Measurements from ENCODE around the gene RELL1. TPM values are rescaled to one million over a fixed set of nuclear protein-coding genes. Genes with fewer than 3 reads are reported as not detected.

The RELL1 gene
- total RNA-seq, 6 experiments from 2014 or later, result 20.4 to 31.3 (median 28.9) TPM

GRCh38 chr4:37628977-37629609 is 57.1 kb downstream of the RELL1 start:
- DNase-seq, result peak; percentile 80
- TF ChIP-seq, protein P1, sequence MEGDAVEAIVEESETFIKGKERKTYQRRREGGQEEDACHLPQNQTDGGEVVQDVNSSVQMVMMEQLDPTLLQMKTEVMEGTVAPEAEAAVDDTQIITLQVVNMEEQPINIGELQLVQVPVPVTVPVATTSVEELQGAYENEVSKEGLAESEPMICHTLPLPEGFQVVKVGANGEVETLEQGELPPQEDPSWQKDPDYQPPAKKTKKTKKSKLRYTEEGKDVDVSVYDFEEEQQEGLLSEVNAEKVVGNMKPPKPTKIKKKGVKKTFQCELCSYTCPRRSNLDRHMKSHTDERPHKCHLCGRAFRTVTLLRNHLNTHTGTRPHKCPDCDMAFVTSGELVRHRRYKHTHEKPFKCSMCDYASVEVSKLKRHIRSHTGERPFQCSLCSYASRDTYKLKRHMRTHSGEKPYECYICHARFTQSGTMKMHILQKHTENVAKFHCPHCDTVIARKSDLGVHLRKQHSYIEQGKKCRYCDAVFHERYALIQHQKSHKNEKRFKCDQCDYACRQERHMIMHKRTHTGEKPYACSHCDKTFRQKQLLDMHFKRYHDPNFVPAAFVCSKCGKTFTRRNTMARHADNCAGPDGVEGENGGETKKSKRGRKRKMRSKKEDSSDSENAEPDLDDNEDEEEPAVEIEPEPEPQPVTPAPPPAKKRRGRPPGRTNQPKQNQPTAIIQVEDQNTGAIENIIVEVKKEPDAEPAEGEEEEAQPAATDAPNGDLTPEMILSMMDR (IDR thresholded peaks at IDR 0.05), result no peak
- no peaks in the 10 kb centered on the region for H3K9me3 Mint-ChIP-seq
- H3K27me3 Mint-ChIP-seq (ENCODE audit: insufficient read depth), result no peaks in the 10 kb centered on the region
- peaks cover 32% of the 10 kb centered on the region for H3K4me1 Mint-ChIP-seq (ENCODE audit: low read depth)
- peaks cover 17% of the 10 kb centered on the region for H3K36me3 Mint-ChIP-seq (ENCODE audit: low read depth)
- peak overlapping the region; percentile 64 for H3K27ac Mint-ChIP-seq
- no peak overlapping the region for H3K4me3 Mint-ChIP-seq

GRCh38 chr4:37627263-37627662 is 58.9 kb downstream of the RELL1 start:
- H3K9me3 Mint-ChIP-seq, result no peaks in the 10 kb centered on the region
- no peak for DNase-seq
- H3K4me1 Mint-ChIP-seq (ENCODE audit: low read depth), result peaks cover 25% of the 10 kb centered on the region
- no peak overlapping the region for H3K4me3 Mint-ChIP-seq
- TF ChIP-seq, protein P1 (IDR thresholded peaks at IDR 0.05), result no peak
- H3K36me3 Mint-ChIP-seq (ENCODE audit: low read depth), result peaks cover 11% of the 10 kb centered on the region
- no peaks in the 10 kb centered on the region for H3K27me3 Mint-ChIP-seq (ENCODE audit: insufficient read depth)
- H3K27ac Mint-ChIP-seq, result no peak overlapping the region

DNA sequence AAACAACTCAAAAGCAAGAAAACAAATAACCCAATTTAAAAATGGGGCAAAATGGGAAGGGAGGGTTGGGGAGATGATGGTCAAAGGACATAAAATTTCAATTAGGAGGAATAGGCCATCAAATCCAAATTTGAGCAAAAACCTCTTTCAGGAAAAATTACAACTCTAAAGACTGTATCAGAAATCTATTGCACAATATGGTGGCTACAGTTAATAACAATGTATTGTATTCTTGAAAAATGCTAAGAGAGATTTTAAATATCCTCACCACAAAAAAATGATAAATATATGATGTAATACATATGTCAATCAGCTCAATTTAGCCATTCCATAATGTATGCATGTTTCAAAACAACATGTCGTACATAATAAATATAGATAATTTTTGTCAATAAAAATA is 60.7 kb downstream of the RELL1 start:
- peaks cover 5% of the 10 kb centered on the region; the same call in 1 of the 2 replicates for H3K36me3 Mint-ChIP-seq (ENCODE audit: low read depth)
- H3K4me3 Mint-ChIP-seq, result no peak overlapping the region
- no peak for DNase-seq
- no peaks in the 10 kb centered on the region for H3K9me3 Mint-ChIP-seq
- H3K27me3 Mint-ChIP-seq (ENCODE audit: insufficient read depth), result no peaks in the 10 kb centered on the region
- no peak overlapping the region for H3K27ac Mint-ChIP-seq
- H3K4me1 Mint-ChIP-seq (ENCODE audit: low read depth), result peaks cover 17% of the 10 kb centered on the region
- TF ChIP-seq, protein P1 (IDR thresholded peaks at IDR 0.05), result no peak

DNA sequence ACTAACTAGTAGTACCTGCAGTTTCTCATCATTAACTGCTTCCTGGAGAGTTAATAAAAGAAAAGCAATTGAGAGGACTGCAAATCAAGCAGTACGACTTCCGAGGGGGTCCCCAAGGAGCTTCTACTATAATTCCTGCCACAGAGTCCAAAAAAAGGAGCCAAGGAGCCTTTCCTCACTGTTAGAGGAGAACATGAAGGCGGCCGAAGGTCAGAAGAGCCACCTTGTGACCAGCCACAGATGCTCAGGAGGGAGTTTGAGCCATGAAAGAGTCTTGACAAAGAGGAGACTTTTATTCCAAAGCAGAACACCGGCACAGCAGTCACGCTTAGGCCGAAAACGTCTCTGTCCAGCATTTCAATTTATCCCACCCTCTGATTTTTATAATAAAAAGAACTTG is 62.2 kb downstream of the RELL1 start:
- no peaks in the 10 kb centered on the region for H3K9me3 Mint-ChIP-seq
- H3K27ac Mint-ChIP-seq, result no peak overlapping the region
- no peaks in the 10 kb centered on the region for H3K27me3 Mint-ChIP-seq (ENCODE audit: insufficient read depth)
- DNase-seq, result no peak
- peaks cover 6% of the 10 kb centered on the region for H3K4me1 Mint-ChIP-seq (ENCODE audit: low read depth)
- TF ChIP-seq, protein P1 (IDR thresholded peaks at IDR 0.05), result no peak
- H3K36me3 Mint-ChIP-seq (ENCODE audit: low read depth), result peaks cover 4% of the 10 kb centered on the region; the same call in 1 of the 2 replicates
- H3K4me3 Mint-ChIP-seq, result no peak overlapping the region

DNA sequence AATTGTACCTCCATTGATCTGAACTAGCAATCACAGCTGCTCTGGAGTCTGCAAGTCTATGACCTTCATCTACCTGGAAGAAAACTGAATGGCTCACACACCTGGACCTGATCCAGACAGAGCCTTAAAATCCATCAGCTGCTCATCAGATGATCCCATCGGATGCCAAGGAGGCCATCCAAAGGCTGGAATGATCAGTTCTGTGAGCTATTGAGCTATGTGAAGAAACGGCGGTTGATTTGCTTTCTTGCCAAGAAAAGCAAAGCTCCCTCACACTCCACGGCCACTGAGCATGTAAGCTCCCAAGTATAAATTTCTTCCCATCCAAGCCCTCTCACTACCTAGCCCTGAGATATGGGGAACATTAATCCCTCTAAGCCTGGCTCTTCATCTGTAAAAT is 63.1 kb downstream of the RELL1 start:
- no peak for DNase-seq
- H3K4me3 Mint-ChIP-seq, result no peak overlapping the region
- H3K27me3 Mint-ChIP-seq (ENCODE audit: insufficient read depth), result no peaks in the 10 kb centered on the region; the same call in 1 of the 2 replicates
- no peaks in the 10 kb centered on the region for H3K9me3 Mint-ChIP-seq
- TF ChIP-seq, protein P1 (IDR thresholded peaks at IDR 0.05), result no peak
- H3K36me3 Mint-ChIP-seq (ENCODE audit: low read depth), result no peaks in the 10 kb centered on the region; the same call in 1 of the 2 replicates
- H3K27ac Mint-ChIP-seq, result no peak overlapping the region
- no peaks in the 10 kb centered on the region for H3K4me1 Mint-ChIP-seq (ENCODE audit: low read depth)

Data from HFFc6 (cell line).